Right forelimb (tissue), 1 donor: ENCODE data around the gene GPI.

ENCODE experiments used
- DNase-seq: peaks from one replicate; pipeline ENCODE4 v3.0.0-alpha.2; 2018

GPI gene

GRCh38 chr19:34408411-34408810 is 43.4 kb downstream of the GPI start:
- DNase-seq: no peak

GRCh38 chr19:34409189-34410164 is 44.5 kb downstream of the GPI start:
- DNase-seq: no peak

GRCh38 chr19:34411216-34411615 is 46.2 kb downstream of the GPI start:
- DNase-seq: no peak

- no peak for DNase-seq
These were observed 51.1 kb downstream of the GPI start for GRCh38 chr19:34416021-34416545.

GRCh38 chr19:34418300-34418699 is 53.3 kb downstream of the GPI start:
- no peak for DNase-seq

- no peak for DNase-seq
These were observed 61.2 kb downstream of the GPI start for GRCh38 chr19:34426096-34426661.

GRCh38 chr19:34428549-34429285 is 63.7 kb downstream of the GPI start:
- peak; percentile 56 for DNase-seq

- DNase-seq: no peak
These were observed 64.6 kb downstream of the GPI start for GRCh38 chr19:34429553-34429952.

- DNase-seq: no peak
These were observed 66.0 kb downstream of the GPI start for GRCh38 chr19:34430738-34431625.

GRCh38 chr19:34431681-34432402 is 66.8 kb downstream of the GPI start:
- no peak for DNase-seq

GRCh38 chr19:34432797-34433196 is 67.8 kb downstream of the GPI start:
- DNase-seq: no peak

GRCh38 chr19:34436716-34437115 is 71.7 kb downstream of the GPI start:
- no peak for DNase-seq

GRCh38 chr19:34448191-34448590 is 83.2 kb downstream of the GPI start:
- DNase-seq: no peak
